OCI-LY3 (cell line): Measurements from ENCODE around the gene ZNF497.

ENCODE experiments used
- CTCF ChIP-seq: fragments of 200-600, 300-600 bp; sonication (generic); IDR thresholded peaks from 2 replicates; pipeline ENCODE4 v1.5.1; 2014; ENCODE audit warnings: antibody characterized with exemption, low read length, low read depth
- EZH2phosphoT487 ChIP-seq: fragments of 200-600 bp; shearing (Covaris generic); IDR thresholded peaks from 2 replicates; pipeline ENCODE4 v1.6.1; 2018; ENCODE audit warnings: antibody characterized with exemption, mixed run types, low read depth

- TF ChIP-seq CTCF, result no peak
- TF ChIP-seq EZH2phosphoT487, result no peak
Observed at GRCh38 chr19:58351558-58351878, 11.0 kb downstream of the ZNF497 start.
